A549 treated with dexamethasone at 1 μM for 4 hours (cell line): ENCODE data around the gene TAF10. TPM values are rescaled to one million over a fixed set of nuclear protein-coding genes. Genes with fewer than 3 reads are reported as not detected.

Source experiments
- total RNA-seq: library from RNA; stranded (reverse); fragments of 200-300 nt; extraction: Qiagen RNA extraction; gene quantifications from 5 replicates; pipeline ENCODE4 v1.2.3, GENCODE V29; 2022

The TAF10 gene
- 208 to 263 TPM (median 228 TPM) in 5 replicates for total RNA-seq

GRCh38 chr11:6612213-6613041, at the start of gene TAF10:
TSS of gene TAF10 (minus strand) at chr11:6612216. CDS start at chr11:6612189, 27 bp downstream.

GRCh38 chr11:6655790-6656583, 44.0 kb upstream of the TAF10 start, which contains the start of gene DCHS1:
TSS of gene DCHS1 (minus strand) at chr11:6655809. CDS start at chr11:6641613, 14,196 bp downstream.

GRCh38 chr11:6619004-6619745, 7.2 kb upstream of the TAF10 start, which contains the start of gene TPP1:
TSS of gene TPP1 (minus strand) at chr11:6619422. CDS start at chr11:6619400, 22 bp downstream.

GRCh38 chr11:6603287-6604080, 8.5 kb downstream of the TAF10 start, which contains the start of the genes ILK and RRP8:
TSS of gene ILK (plus strand) at chr11:6603774. CDS start at chr11:6604272, 498 bp downstream.
TSS of gene RRP8 (minus strand) at chr11:6603616. CDS start at chr11:6603502, 114 bp downstream.

Other genes starting within 250 kb of the TAF10 start
- gene SMPD1, start 221.7 kb downstream of the TAF10 start, total RNA-seq = 9.1 to 11.5 TPM (median 10.3 TPM) in 5 replicates
- gene APBB1, start 193.1 kb downstream of the TAF10 start, total RNA-seq = 16.5 to 19.3 TPM (median 17.6 TPM) in 5 replicates
- gene HPX, start 171.2 kb downstream of the TAF10 start, total RNA-seq = 0.31 to 0.55 TPM (median 0.40 TPM) in 5 replicates
- gene TRIM3, start 138.3 kb downstream of the TAF10 start, total RNA-seq = 11.8 to 22.6 TPM (median 18.1 TPM) in 5 replicates
- 48.7 to 56.6 TPM (median 52.4 TPM) in 5 replicates for gene ARFIP2, start 130.9 kb downstream of the TAF10 start, total RNA-seq
- 23.3 to 27.0 TPM (median 25.8 TPM) in 5 replicates for gene TIMM10B, start 130.7 kb downstream of the TAF10 start, total RNA-seq
- gene DNHD1, start 114.9 kb downstream of the TAF10 start, total RNA-seq = 1.6 to 3.0 TPM (median 2.5 TPM) in 5 replicates
- gene RRP8, start 8.6 kb downstream of the TAF10 start, total RNA-seq = 27.3 to 32.5 TPM (median 29.9 TPM) in 5 replicates
- 97.1 to 120 TPM (median 118 TPM) in 5 replicates for gene ILK, start 8.4 kb downstream of the TAF10 start, total RNA-seq
- 36.1 to 51.4 TPM (median 50.6 TPM) in 5 replicates for gene TPP1, start 7.2 kb upstream of the TAF10 start, total RNA-seq
- gene DCHS1, start 43.6 kb upstream of the TAF10 start, total RNA-seq = 0.07 to 0.15 TPM (median 0.09 TPM) in 5 replicates
- gene MRPL17, start 71.1 kb upstream of the TAF10 start, total RNA-seq = 79.3 to 116 TPM (median 95.2 TPM) in 5 replicates
- gene OR2AG2, start 159.8 kb upstream of the TAF10 start, total RNA-seq = 0.05 to 0.08 TPM (median 0.05 TPM) in 3 of 5 replicates, not detected in the others
- not detected in 5 replicates for gene OR2AG1, start 170.8 kb upstream of the TAF10 start, total RNA-seq
- not detected in 5 replicates for gene OR6A2, start 187.5 kb upstream of the TAF10 start, total RNA-seq
- gene OR10A5, start 233.5 kb upstream of the TAF10 start, total RNA-seq = not detected in 5 replicates